ENCODE data around the gene MYCBP.

DNA sequence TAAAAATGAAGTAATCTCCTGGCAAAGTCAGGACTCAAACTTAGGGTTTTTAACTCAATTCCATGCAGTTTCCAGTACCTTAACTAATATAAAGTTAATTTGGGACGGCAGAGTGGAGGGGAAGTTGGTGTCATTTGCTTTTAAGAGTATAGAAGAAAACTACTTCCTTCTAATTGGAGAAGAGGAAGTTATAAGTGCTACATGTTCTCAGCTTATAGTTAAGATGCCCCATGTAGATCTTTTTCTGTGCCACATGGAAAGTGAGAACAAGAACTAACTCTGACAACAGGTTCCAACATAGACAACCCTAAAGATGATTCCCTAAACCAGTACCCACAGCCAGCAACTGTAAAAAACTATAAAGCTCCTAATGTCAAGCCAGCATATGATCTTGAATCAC lies 25.1 kb downstream of the MYCBP start:
- TF ChIP-seq TAF1 (conservative IDR thresholded peaks at IDR 0.05) (no peak), SP1 (IDR thresholded peaks at IDR 0.05) (no peak), EGR1 (IDR thresholded peaks at IDR 0.05; ENCODE audit: low read depth in 2 of 2) (no peak), RAD21 (IDR thresholded peaks at IDR 0.05) (no peak), JUND (IDR thresholded peaks at IDR 0.05) (no peak)
- TF ChIP-seq, protein P1, sequence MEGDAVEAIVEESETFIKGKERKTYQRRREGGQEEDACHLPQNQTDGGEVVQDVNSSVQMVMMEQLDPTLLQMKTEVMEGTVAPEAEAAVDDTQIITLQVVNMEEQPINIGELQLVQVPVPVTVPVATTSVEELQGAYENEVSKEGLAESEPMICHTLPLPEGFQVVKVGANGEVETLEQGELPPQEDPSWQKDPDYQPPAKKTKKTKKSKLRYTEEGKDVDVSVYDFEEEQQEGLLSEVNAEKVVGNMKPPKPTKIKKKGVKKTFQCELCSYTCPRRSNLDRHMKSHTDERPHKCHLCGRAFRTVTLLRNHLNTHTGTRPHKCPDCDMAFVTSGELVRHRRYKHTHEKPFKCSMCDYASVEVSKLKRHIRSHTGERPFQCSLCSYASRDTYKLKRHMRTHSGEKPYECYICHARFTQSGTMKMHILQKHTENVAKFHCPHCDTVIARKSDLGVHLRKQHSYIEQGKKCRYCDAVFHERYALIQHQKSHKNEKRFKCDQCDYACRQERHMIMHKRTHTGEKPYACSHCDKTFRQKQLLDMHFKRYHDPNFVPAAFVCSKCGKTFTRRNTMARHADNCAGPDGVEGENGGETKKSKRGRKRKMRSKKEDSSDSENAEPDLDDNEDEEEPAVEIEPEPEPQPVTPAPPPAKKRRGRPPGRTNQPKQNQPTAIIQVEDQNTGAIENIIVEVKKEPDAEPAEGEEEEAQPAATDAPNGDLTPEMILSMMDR (IDR thresholded peaks at IDR 0.05; ENCODE audit: low read depth, low read length, missing input control), result no peak
- TF ChIP-seq, protein P2, sequence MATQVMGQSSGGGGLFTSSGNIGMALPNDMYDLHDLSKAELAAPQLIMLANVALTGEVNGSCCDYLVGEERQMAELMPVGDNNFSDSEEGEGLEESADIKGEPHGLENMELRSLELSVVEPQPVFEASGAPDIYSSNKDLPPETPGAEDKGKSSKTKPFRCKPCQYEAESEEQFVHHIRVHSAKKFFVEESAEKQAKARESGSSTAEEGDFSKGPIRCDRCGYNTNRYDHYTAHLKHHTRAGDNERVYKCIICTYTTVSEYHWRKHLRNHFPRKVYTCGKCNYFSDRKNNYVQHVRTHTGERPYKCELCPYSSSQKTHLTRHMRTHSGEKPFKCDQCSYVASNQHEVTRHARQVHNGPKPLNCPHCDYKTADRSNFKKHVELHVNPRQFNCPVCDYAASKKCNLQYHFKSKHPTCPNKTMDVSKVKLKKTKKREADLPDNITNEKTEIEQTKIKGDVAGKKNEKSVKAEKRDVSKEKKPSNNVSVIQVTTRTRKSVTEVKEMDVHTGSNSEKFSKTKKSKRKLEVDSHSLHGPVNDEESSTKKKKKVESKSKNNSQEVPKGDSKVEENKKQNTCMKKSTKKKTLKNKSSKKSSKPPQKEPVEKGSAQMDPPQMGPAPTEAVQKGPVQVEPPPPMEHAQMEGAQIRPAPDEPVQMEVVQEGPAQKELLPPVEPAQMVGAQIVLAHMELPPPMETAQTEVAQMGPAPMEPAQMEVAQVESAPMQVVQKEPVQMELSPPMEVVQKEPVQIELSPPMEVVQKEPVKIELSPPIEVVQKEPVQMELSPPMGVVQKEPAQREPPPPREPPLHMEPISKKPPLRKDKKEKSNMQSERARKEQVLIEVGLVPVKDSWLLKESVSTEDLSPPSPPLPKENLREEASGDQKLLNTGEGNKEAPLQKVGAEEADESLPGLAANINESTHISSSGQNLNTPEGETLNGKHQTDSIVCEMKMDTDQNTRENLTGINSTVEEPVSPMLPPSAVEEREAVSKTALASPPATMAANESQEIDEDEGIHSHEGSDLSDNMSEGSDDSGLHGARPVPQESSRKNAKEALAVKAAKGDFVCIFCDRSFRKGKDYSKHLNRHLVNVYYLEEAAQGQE (IDR thresholded peaks at IDR 0.05), result no peak
- TF ChIP-seq, protein P3, sequence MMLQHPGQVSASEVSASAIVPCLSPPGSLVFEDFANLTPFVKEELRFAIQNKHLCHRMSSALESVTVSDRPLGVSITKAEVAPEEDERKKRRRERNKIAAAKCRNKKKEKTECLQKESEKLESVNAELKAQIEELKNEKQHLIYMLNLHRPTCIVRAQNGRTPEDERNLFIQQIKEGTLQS (IDR thresholded peaks at IDR 0.05), result no peak
- TF ChIP-seq, protein P4, sequence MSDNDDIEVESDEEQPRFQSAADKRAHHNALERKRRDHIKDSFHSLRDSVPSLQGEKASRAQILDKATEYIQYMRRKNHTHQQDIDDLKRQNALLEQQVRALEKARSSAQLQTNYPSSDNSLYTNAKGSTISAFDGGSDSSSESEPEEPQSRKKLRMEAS (IDR thresholded peaks at IDR 0.05), result no peak

All from liver (tissue), 3 donors.